ENCODE data around the gene SLC22A31. TPM values are rescaled to one million over a fixed set of nuclear protein-coding genes. Genes with fewer than 3 reads are reported as not detected.
A peak's percentile ranks its signal among the peaks of the same experiment; 100 is the strongest.

The SLC22A31 gene
- total RNA-seq, 1 donor from 2014 or later: 2.3 TPM

GRCh38 chr16:89156740-89157645 lies 43.3 kb downstream of the SLC22A31 start:
- H3K27me3 Mint-ChIP-seq: no peaks in the 10 kb centered on the region
- intact Hi-C loops (cut with micrococcal nuclease): no loop called here

GRCh38 chr16:89155851-89156739 lies 44.2 kb downstream of the SLC22A31 start:
- peaks cover 2% of the 10 kb centered on the region for H3K4me1 Mint-ChIP-seq
- no peak overlapping the region for H3K27ac Mint-ChIP-seq
- no peak overlapping the region for H3K4me3 Mint-ChIP-seq
- intact Hi-C loops (cut with micrococcal nuclease): no loop called here
- peaks cover 4% of the 10 kb centered on the region for H3K36me3 Mint-ChIP-seq (ENCODE audit: low read depth)
- peaks cover 3% of the 10 kb centered on the region for H3K9me3 Mint-ChIP-seq
- no peaks in the 10 kb centered on the region for H3K27me3 Mint-ChIP-seq
- no peak for DNase-seq

More at GRCh38 chr16:89156740-89157645, 43.3 kb downstream of the SLC22A31 start:
- no peaks in the 10 kb centered on the region for H3K36me3 Mint-ChIP-seq (ENCODE audit: low read depth)
- H3K4me3 Mint-ChIP-seq: no peak overlapping the region
- DNase-seq: no peak
- H3K4me1 Mint-ChIP-seq: peaks cover 2% of the 10 kb centered on the region
- peaks cover 3% of the 10 kb centered on the region for H3K9me3 Mint-ChIP-seq
- H3K27ac Mint-ChIP-seq: no peak overlapping the region

- Mint-ChIP-seq H3K27me3 (no peaks in the 10 kb centered on the region), H3K4me1 (peaks cover 2% of the 10 kb centered on the region), H3K36me3 (ENCODE audit: low read depth) (peaks cover 10% of the 10 kb centered on the region), H3K27ac (no peak overlapping the region), H3K9me3 (peaks cover 3% of the 10 kb centered on the region), H3K4me3 (no peak overlapping the region)
- intact Hi-C loops (cut with micrococcal nuclease): no loop called here
- DNase-seq: no peak
Measured at GRCh38 chr16:89155184-89155679, 45.1 kb downstream of the SLC22A31 start.

- H3K9me3 Mint-ChIP-seq: peaks cover 3% of the 10 kb centered on the region
- peaks cover 2% of the 10 kb centered on the region for H3K4me1 Mint-ChIP-seq
- no peaks in the 10 kb centered on the region for H3K27me3 Mint-ChIP-seq
- DNase-seq: no peak
- no peak overlapping the region for H3K4me3 Mint-ChIP-seq
- no peak overlapping the region for H3K27ac Mint-ChIP-seq
- intact Hi-C loops (cut with micrococcal nuclease): no loop called here
- H3K36me3 Mint-ChIP-seq (ENCODE audit: low read depth): peaks cover 16% of the 10 kb centered on the region
Measured at GRCh38 chr16:89154390-89155183, 45.8 kb downstream of the SLC22A31 start.

- Mint-ChIP-seq H3K27ac (no peak overlapping the region), H3K27me3 (no peaks in the 10 kb centered on the region), H3K4me1 (peaks cover 2% of the 10 kb centered on the region), H3K4me3 (no peak overlapping the region), H3K9me3 (peaks cover 10% of the 10 kb centered on the region), H3K36me3 (ENCODE audit: low read depth) (peaks cover 23% of the 10 kb centered on the region)
- DNase-seq: no peak
- intact Hi-C loops (cut with micrococcal nuclease): no loop called here
Measured at GRCh38 chr16:89153848-89154271, 46.5 kb downstream of the SLC22A31 start.

- no peaks in the 10 kb centered on the region for H3K27me3 Mint-ChIP-seq
- peaks cover 2% of the 10 kb centered on the region for H3K4me1 Mint-ChIP-seq
- H3K9me3 Mint-ChIP-seq: peaks cover 12% of the 10 kb centered on the region
- no peak overlapping the region for H3K27ac Mint-ChIP-seq
- intact Hi-C loops (cut with micrococcal nuclease): no loop called here
- peaks cover 27% of the 10 kb centered on the region for H3K36me3 Mint-ChIP-seq (ENCODE audit: low read depth)
- no peak overlapping the region for H3K4me3 Mint-ChIP-seq
- DNase-seq: no peak
Measured at GRCh38 chr16:89152831-89153700, 47.3 kb downstream of the SLC22A31 start.

GRCh38 chr16:89150981-89151380 lies 49.4 kb downstream of the SLC22A31 start:
- no peak for DNase-seq
- H3K9me3 Mint-ChIP-seq: peaks cover 9% of the 10 kb centered on the region
- no peaks in the 10 kb centered on the region for H3K27me3 Mint-ChIP-seq
- intact Hi-C loops (cut with micrococcal nuclease): no loop called here
- H3K27ac Mint-ChIP-seq: no peak overlapping the region
- H3K4me1 Mint-ChIP-seq: peaks cover 2% of the 10 kb centered on the region
- H3K4me3 Mint-ChIP-seq: no peak overlapping the region
- peaks cover 39% of the 10 kb centered on the region for H3K36me3 Mint-ChIP-seq (ENCODE audit: low read depth)

- peaks cover 9% of the 10 kb centered on the region for H3K9me3 Mint-ChIP-seq
- intact Hi-C loops (cut with micrococcal nuclease): no loop called here
- no peak for DNase-seq
- H3K4me3 Mint-ChIP-seq: no peak overlapping the region
- no peaks in the 10 kb centered on the region for H3K27me3 Mint-ChIP-seq
- H3K27ac Mint-ChIP-seq: no peak overlapping the region
- peaks cover 42% of the 10 kb centered on the region for H3K36me3 Mint-ChIP-seq (ENCODE audit: low read depth)
- H3K4me1 Mint-ChIP-seq: peaks cover 2% of the 10 kb centered on the region
Measured at GRCh38 chr16:89150090-89150835, 50.1 kb downstream of the SLC22A31 start.

- H3K4me3 Mint-ChIP-seq: no peak overlapping the region
- intact Hi-C loops (cut with micrococcal nuclease): no loop called here
- no peak for DNase-seq
- H3K9me3 Mint-ChIP-seq: peaks cover 9% of the 10 kb centered on the region
- no peak overlapping the region for H3K27ac Mint-ChIP-seq
- H3K36me3 Mint-ChIP-seq (ENCODE audit: low read depth): peaks cover 42% of the 10 kb centered on the region
- peaks cover 2% of the 10 kb centered on the region for H3K4me1 Mint-ChIP-seq
- H3K27me3 Mint-ChIP-seq: no peaks in the 10 kb centered on the region
Measured at GRCh38 chr16:89149386-89149785, 51.0 kb downstream of the SLC22A31 start.

GRCh38 chr16:89147085-89147817 lies 53.1 kb downstream of the SLC22A31 start:
- DNase-seq: no peak
- intact Hi-C loops (cut with micrococcal nuclease): no loop called here
- Mint-ChIP-seq H3K4me1 (no peaks in the 10 kb centered on the region), H3K36me3 (ENCODE audit: low read depth) (peaks cover 46% of the 10 kb centered on the region), H3K27ac (no peak overlapping the region), H3K4me3 (no peak overlapping the region), H3K9me3 (peaks cover 9% of the 10 kb centered on the region), H3K27me3 (no peaks in the 10 kb centered on the region)

GRCh38 chr16:89146211-89147005 lies 53.9 kb downstream of the SLC22A31 start:
- Mint-ChIP-seq H3K4me1 (no peaks in the 10 kb centered on the region), H3K9me3 (peaks cover 9% of the 10 kb centered on the region), H3K4me3 (no peak overlapping the region), H3K27ac (peak overlapping the region; percentile 39), H3K27me3 (no peaks in the 10 kb centered on the region), H3K36me3 (ENCODE audit: low read depth) (peaks cover 44% of the 10 kb centered on the region)
- intact Hi-C loops (cut with micrococcal nuclease): no loop called here
- no peak for DNase-seq

Measured in activated CD4-positive, alpha-beta T cell treated with anti-CD3 and anti-CD28 coated beads, Interleukin-2, amount 10 ng/mL, durations not matched to agents 24 days and 14 days (primary cell).